Naive thymus-derived CD8-positive, alpha-beta T cell (primary cell): ENCODE data around the gene RXRB. TPM values are rescaled to one million over a fixed set of nuclear protein-coding genes. Genes with fewer than 3 reads are reported as not detected.
"Not testable (repeated sequence)": the region's sequence is repeated elsewhere in the genome, so short reads cannot be mapped to it uniquely, and the experiment has no call there.

Source experiments
- ATAC-seq, 2 donors: fragments of 150-1000 bp; cut with Tn5 transposase in 1 of 2; sonication (Bioruptor Pico), chemical (Tn5 transposase) in 1 of 2; 1 replicate in 1 of 2; 2 replicates in 1 of 2; pipeline ENCODE4 v1.10.0; 2021; ENCODE audit warnings: mild to moderate bottlenecking in 2 of 2, moderate library complexity in 2 of 2
- POLR2A ChIA-PET: fragments of 350-600 bp; sonication (Branson Sonifier 250); formaldehyde crosslinking; loops from one replicate; lab custom pipeline; 2021; ENCODE audit warnings: antibody characterized with exemption; lab: Charles Lee
- DNase-seq, 10 donors: peaks; one replicate each; pipeline versions ENCODE4 v3.0.0 to v3.0.0-alpha.2; 2020 to 2022
- H3K27ac Mint-ChIP-seq, 10 donors: one replicate each; pipeline ENCODE4 v1.8.0; 2020 to 2022; ENCODE audit warnings: mild to moderate bottlenecking in 10 of 10, mixed read lengths in 10 of 10, moderate library complexity in 4 of 10, inconsistent platforms in 1 of 10
- H3K27me3 Mint-ChIP-seq, 5 donors: one replicate each; pipeline ENCODE4 v1.8.0; 2021 to 2022; ENCODE audit warnings: mixed read lengths in 5 of 5
- H3K36me3 Mint-ChIP-seq, 3 donors: one replicate each; pipeline ENCODE4 v1.8.0; 2020 to 2022; ENCODE audit warnings: mixed read lengths in 3 of 3, mild to moderate bottlenecking in 2 of 3, inconsistent platforms in 1 of 3
- H3K4me1 Mint-ChIP-seq, 4 donors: one replicate each; pipeline ENCODE4 v1.8.0; 2021 to 2022; ENCODE audit warnings: mixed read lengths in 4 of 4
- H3K4me3 Mint-ChIP-seq, 10 donors: one replicate each; pipeline ENCODE4 v1.8.0; 2020 to 2022; ENCODE audit warnings: mild to moderate bottlenecking in 10 of 10, mixed read lengths in 10 of 10, moderate library complexity in 6 of 10, inconsistent platforms in 1 of 10
- H3K9me3 Mint-ChIP-seq, 9 donors: one replicate each; pipeline ENCODE4 v1.8.0; 2020 to 2022; ENCODE audit warnings: mixed read lengths in 9 of 9, mild to moderate bottlenecking in 3 of 9, inconsistent platforms in 1 of 9, moderate library complexity in 1 of 9
- polyA plus RNA-seq, 3 donors: library from polyadenylated mRNA; unstranded; fragments of 300-500 nt; fragmentation: Illumina TruSeq; gene quantifications; one replicate each; pipeline ENCODE4 v1.2.3, GENCODE V29; 2021
- total RNA-seq, 8 experiments: library from RNA in 2 of 8; stranded (reverse) in 2 of 8; gene quantifications; one replicate each; pipeline ENCODE4 v1.2.3 and lab custom pipeline; 2021 to 2026

The RXRB gene
- total and polyA plus RNA-seq, 5 experiments from 2014 or later, result 6.6 to 127 (median 10.9) TPM

GRCh38 chr6:33164665-33165373, 35.6 kb downstream of the RXRB start:
- Mint-ChIP-seq H3K36me3 (no peaks in the 10 kb centered on the region), H3K9me3 (no peaks in the 10 kb centered on the region), H3K4me1 (peaks cover 5 to 14% (median 12%) of the 10 kb centered on the region in 4 donors), H3K27me3 (peaks cover 0 to 3% (median 0%) of the 10 kb centered on the region in 5 donors), H3K4me3 (no peak overlapping the region), H3K27ac (peak overlapping the region in 1 of 10 donors; percentile 60)
- ATAC-seq (no peak), DNase-seq (no peak)
- POLR2A ChIA-PET, result interaction anchor here (1.4 kb wide), 1 partner anchor 19 kb away, joined by 3 read pairs; no protein-coding TSS in a partner anchor

- ATAC-seq (no peak), DNase-seq (no peak)
- Mint-ChIP-seq H3K27ac (peak overlapping the region in 3 of 10 donors; percentile 40 to 60 (median 59)), H3K36me3 (no peaks in the 10 kb centered on the region), H3K4me1 (peaks cover 5 to 14% (median 12%) of the 10 kb centered on the region in 4 donors), H3K9me3 (no peaks in the 10 kb centered on the region), H3K27me3 (peaks cover 0 to 3% (median 0%) of the 10 kb centered on the region in 5 donors), H3K4me3 (peak overlapping the region in 2 of 10 donors; percentile 14 to 33)
- POLR2A ChIA-PET, result interaction anchor here (1.4 to 5.2 kb wide), 2 partner anchors 19 to 84 kb away, joined by 3 to 52 read pairs; no protein-coding TSS in a partner anchor
These were observed 36.3 kb downstream of the RXRB start for GRCh38 chr6:33164176-33164575.

GRCh38 chr6:33163540-33163939, 36.9 kb downstream of the RXRB start:
- Mint-ChIP-seq H3K9me3 (no peaks in the 10 kb centered on the region), H3K4me3 (no peak overlapping the region), H3K36me3 (no peaks in the 10 kb centered on the region), H3K4me1 (peaks cover 5 to 14% (median 12%) of the 10 kb centered on the region in 4 donors), H3K27ac (peak overlapping the region in 1 of 10 donors; percentile 8), H3K27me3 (peaks cover 0 to 3% (median 0%) of the 10 kb centered on the region in 5 donors)
- no peak for ATAC-seq
- POLR2A ChIA-PET, result interaction anchor here (1.4 to 5.2 kb wide), 3 partner anchors 20 to 85 kb away, joined by 3 to 52 read pairs (median 11); partner anchors contain the start of genes RXRB and SLC39A7
- DNase-seq, result no peak

GRCh38 chr6:33161354-33162331, 38.8 kb downstream of the RXRB start:
- POLR2A ChIA-PET, result interaction anchor here (0.6 to 5.2 kb wide), 7 partner anchors 12 to 244 kb away, joined by 3 to 52 read pairs (median 4); partner anchors contain the start of genes RXRB and SLC39A7
- no peaks in the 10 kb centered on the region for H3K9me3 Mint-ChIP-seq
- H3K4me1 Mint-ChIP-seq, result peaks cover 5 to 14% (median 12%) of the 10 kb centered on the region in 4 donors
- H3K36me3 Mint-ChIP-seq, result no peaks in the 10 kb centered on the region
- H3K4me3 Mint-ChIP-seq, result peak overlapping the region; percentile 84 to 96 (median 88)
- DNase-seq (peak; percentile 62 to 88 (median 81)), ATAC-seq (peak; percentile 96 to 98)
- peaks cover 0 to 3% (median 0%) of the 10 kb centered on the region in 5 donors for H3K27me3 Mint-ChIP-seq
- peak overlapping the region; percentile 34 to 92 (median 71) for H3K27ac Mint-ChIP-seq

GRCh38 chr6:33160728-33161344, 39.6 kb downstream of the RXRB start:
- POLR2A ChIA-PET, result interaction anchor here (0.9 to 5.2 kb wide), 4 partner anchors 11 to 88 kb away, joined by 3 to 52 read pairs (median 7); partner anchors contain the start of genes RXRB and SLC39A7
- Mint-ChIP-seq H3K27me3 (peaks cover 0 to 2% (median 0%) of the 10 kb centered on the region in 5 donors), H3K4me1 (peaks cover 5 to 14% (median 12%) of the 10 kb centered on the region in 4 donors), H3K4me3 (peak overlapping the region in 8 of 10 donors; percentile 24 to 96 (median 86)), H3K9me3 (no peaks in the 10 kb centered on the region), H3K27ac (peak overlapping the region in 3 of 10 donors; percentile 71 to 92 (median 81)), H3K36me3 (no peaks in the 10 kb centered on the region)
- DNase-seq, result no peak
- no peak for ATAC-seq

GRCh38 chr6:33160096-33160495, 40.4 kb downstream of the RXRB start:
- DNase-seq, result no peak
- H3K27me3 Mint-ChIP-seq, result peaks cover 0 to 2% (median 0%) of the 10 kb centered on the region in 5 donors
- no peaks in the 10 kb centered on the region for H3K9me3 Mint-ChIP-seq
- POLR2A ChIA-PET, result interaction anchor here (5.2 kb wide), 1 partner anchor 89 kb away, joined by 52 read pairs; no protein-coding TSS in a partner anchor
- ATAC-seq, result no peak
- no peak overlapping the region for H3K4me3 Mint-ChIP-seq
- peaks cover 5 to 14% (median 12%) of the 10 kb centered on the region in 4 donors for H3K4me1 Mint-ChIP-seq
- H3K36me3 Mint-ChIP-seq, result no peaks in the 10 kb centered on the region
- H3K27ac Mint-ChIP-seq, result no peak overlapping the region

GRCh38 chr6:33156964-33157363, 43.5 kb downstream of the RXRB start:
- no peak overlapping the region for H3K27ac Mint-ChIP-seq
- H3K4me3 Mint-ChIP-seq, result no peak overlapping the region
- no peak for DNase-seq
- H3K9me3 Mint-ChIP-seq, result peaks cover 0 to 18% (median 6%) of the 10 kb centered on the region in 9 donors
- peaks cover 0 to 11% (median 8%) of the 10 kb centered on the region in 5 donors for H3K27me3 Mint-ChIP-seq
- ATAC-seq, result no peak
- POLR2A ChIA-PET, result interaction anchor here (0.6 to 1.2 kb wide), 3 partner anchors 42 to 1759 kb away, joined by 3 to 5 read pairs (median 3); no protein-coding TSS in a partner anchor
- H3K4me1 Mint-ChIP-seq, result peaks cover 5 to 10% (median 9%) of the 10 kb centered on the region in 4 donors
- peaks cover 0 to 9% (median 7%) of the 10 kb centered on the region in 3 donors for H3K36me3 Mint-ChIP-seq

GRCh38 chr6:33156561-33156960, 43.9 kb downstream of the RXRB start:
- POLR2A ChIA-PET, result interaction anchor here (0.7 to 0.9 kb wide), 2 partner anchors 31 to 52 kb away, joined by 3 read pairs; no protein-coding TSS in a partner anchor

GRCh38 chr6:33154349-33154748, 46.1 kb downstream of the RXRB start:
- peaks cover 0 to 23% (median 10%) of the 10 kb centered on the region in 9 donors for H3K9me3 Mint-ChIP-seq
- no peaks in the 10 kb centered on the region for H3K4me1 Mint-ChIP-seq
- H3K36me3 Mint-ChIP-seq, result peaks cover 0 to 12% (median 10%) of the 10 kb centered on the region in 3 donors
- POLR2A ChIA-PET, result interaction anchor here (0.6 to 0.8 kb wide), 3 partner anchors 54 to 1051 kb away, joined by 3 to 10 read pairs (median 3); partner anchors contain the start of gene RING1
- DNase-seq, result no peak
- H3K27me3 Mint-ChIP-seq, result peaks cover 0 to 22% (median 8%) of the 10 kb centered on the region in 5 donors
- ATAC-seq, result no peak
- no peak overlapping the region for H3K27ac Mint-ChIP-seq
- no peak overlapping the region for H3K4me3 Mint-ChIP-seq

More at GRCh38 chr6:33156561-33156960, 43.9 kb downstream of the RXRB start:
- Mint-ChIP-seq H3K4me3 (no peak overlapping the region), H3K27me3 (peaks cover 0 to 11% (median 8%) of the 10 kb centered on the region in 5 donors), H3K27ac (no peak overlapping the region), H3K4me1 (peaks cover 5 to 6% (median 5%) of the 10 kb centered on the region in 4 donors), H3K36me3 (peaks cover 0 to 12% (median 10%) of the 10 kb centered on the region in 3 donors), H3K9me3 (peaks cover 0 to 23% (median 8%) of the 10 kb centered on the region in 9 donors)
- no peak for DNase-seq
- no peak for ATAC-seq

GRCh38 chr6:33151050-33151449, 49.4 kb downstream of the RXRB start:
- Mint-ChIP-seq H3K27me3 (peaks cover 0 to 25% (median 10%) of the 10 kb centered on the region in 5 donors), H3K36me3 (peaks cover 0 to 12% (median 10%) of the 10 kb centered on the region in 3 donors), H3K4me3 (no peak overlapping the region), H3K27ac (no peak overlapping the region), H3K4me1 (peaks cover 0 to 3% (median 0%) of the 10 kb centered on the region in 4 donors), H3K9me3 (peaks cover 0 to 23% (median 10%) of the 10 kb centered on the region in 9 donors)
- DNase-seq (no peak), ATAC-seq (no peak)
- POLR2A ChIA-PET, result interaction anchor here (0.6 kb wide), 1 partner anchor 184 kb away, joined by 3 read pairs; no protein-coding TSS in a partner anchor

GRCh38 chr6:33150560-33150959, 49.9 kb downstream of the RXRB start:
- peaks cover 0 to 25% (median 12%) of the 10 kb centered on the region in 5 donors for H3K27me3 Mint-ChIP-seq
- POLR2A ChIA-PET, H3K4me3 Mint-ChIP-seq, H3K4me1 Mint-ChIP-seq, DNase-seq, H3K27ac Mint-ChIP-seq, ATAC-seq: not testable (repeated sequence)
- peaks cover 0 to 23% (median 10%) of the 10 kb centered on the region in 9 donors for H3K9me3 Mint-ChIP-seq
- peaks cover 0 to 12% (median 10%) of the 10 kb centered on the region in 3 donors for H3K36me3 Mint-ChIP-seq
